Activated T-helper 1 cell treated with anti-CD3 and anti-CD28 coated beads, Interleukin-2, amount 50 U/mL, for 16 hours (primary cell): ENCODE data around the gene PEAK3.

Source experiments
- DNase-seq, 2 donors: peaks; one replicate each; pipeline ENCODE4 v3.0.0-alpha.2; 2020; ENCODE audit warnings: low read depth in 1 of 2, low spot score in 1 of 2

Gene PEAK3

GRCh38 chr19:2251106-2252054, 30.6 kb downstream of the PEAK3 start:
- DNase-seq, result no peak

- no peak for DNase-seq
Measured at GRCh38 chr19:2250766-2251105, 31.2 kb downstream of the PEAK3 start.

GRCh38 chr19:2249880-2250765, 31.9 kb downstream of the PEAK3 start:
- DNase-seq, result no peak

- no peak for DNase-seq
Measured at GRCh38 chr19:2249010-2249866, 32.7 kb downstream of the PEAK3 start, which contains the start of gene AMH. Gene AMH, plus strand, starts transcription at chr19:2249323. Its CDS starts 10 bp downstream, at chr19:2249333.

GRCh38 chr19:2248136-2249009, 33.6 kb downstream of the PEAK3 start:
- DNase-seq, result no peak

GRCh38 chr19:2247433-2248101, 34.4 kb downstream of the PEAK3 start:
- no peak for DNase-seq

- DNase-seq, result no peak
Measured at GRCh38 chr19:2246801-2247361, 35.1 kb downstream of the PEAK3 start.

- no peak for DNase-seq
Measured at GRCh38 chr19:2246014-2246620, 35.9 kb downstream of the PEAK3 start.

GRCh38 chr19:2245273-2245672, 36.7 kb downstream of the PEAK3 start:
- DNase-seq, result no peak

GRCh38 chr19:2244486-2244885, 37.5 kb downstream of the PEAK3 start:
- DNase-seq, result no peak

- DNase-seq, result no peak
Measured at GRCh38 chr19:2244125-2244411, 37.9 kb downstream of the PEAK3 start.

- DNase-seq, result no peak
Measured at GRCh38 chr19:2243274-2244124, 38.5 kb downstream of the PEAK3 start.

GRCh38 chr19:2242816-2243215, 39.2 kb downstream of the PEAK3 start:
- DNase-seq, result no peak

GRCh38 chr19:2242092-2242537, 39.9 kb downstream of the PEAK3 start:
- DNase-seq, result no peak

- no peak for DNase-seq
Measured at GRCh38 chr19:2240881-2241760, 40.9 kb downstream of the PEAK3 start.

- no peak for DNase-seq
Measured at GRCh38 chr19:2239771-2240770, 41.9 kb downstream of the PEAK3 start.
